Neural cell (in vitro differentiated cells): ENCODE results near the gene LDLRAD3.

Experiments used
- EZH2 ChIP-seq: fragments of 200-600, 300-800 bp; shearing (Covaris generic), sonication (generic); IDR thresholded peaks from 2 replicates; pipeline ENCODE4 v1.6.1; 2014; ENCODE audit warnings: antibody characterized with exemption, low read length, borderline replicate concordance, mild to moderate bottlenecking; ENCODE audit not compliant: insufficient read depth, poor library complexity, severe bottlenecking
- RAD21 ChIP-seq: fragments of 450-650 bp; conservative IDR thresholded peaks from 2 replicates; pipeline ENCODE4 v1.6.1; 2014; ENCODE audit warnings: antibody characterized with exemption, mild to moderate bottlenecking, moderate library complexity
- TF ChIP-seq, protein P1 (sequence below): fragments of 450-650 bp; IDR thresholded peaks from 2 replicates; pipeline ENCODE4 v1.5.1; 2014; ENCODE audit warnings: antibody characterized with exemption, mild to moderate bottlenecking, moderate library complexity; ENCODE audit not compliant: poor library complexity, severe bottlenecking

DNA sequence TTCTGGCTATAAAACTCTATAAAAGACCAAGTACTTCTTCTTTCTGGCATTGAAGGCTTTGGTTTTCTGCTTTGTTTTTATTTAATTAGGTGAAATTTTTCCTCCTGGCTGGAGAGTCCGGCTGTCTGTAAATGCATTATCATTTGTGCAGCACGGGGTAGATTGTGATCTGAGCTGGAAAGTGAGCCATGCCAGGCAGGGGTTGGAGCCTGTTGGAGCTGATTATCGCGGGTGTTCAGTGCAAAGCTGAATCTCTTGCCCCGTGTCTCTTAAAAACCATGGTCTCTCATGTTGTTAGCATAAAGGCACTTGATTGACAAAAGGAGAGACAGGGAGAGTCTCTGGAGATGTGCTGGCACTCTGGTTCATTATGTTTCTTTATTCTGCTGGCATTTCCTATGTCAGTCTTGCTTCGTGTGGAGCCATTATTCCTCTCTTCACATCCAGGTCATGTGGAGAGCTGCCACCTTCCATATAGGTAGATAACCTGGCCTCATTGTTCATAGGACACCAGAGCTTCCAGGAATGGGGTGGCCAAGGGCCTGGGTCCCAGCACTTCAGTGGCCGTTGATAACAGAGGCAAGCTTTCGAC, 75.2 kb downstream of the LDLRAD3 start:
- no peak for TF ChIP-seq RAD21
- TF ChIP-seq, protein P1, sequence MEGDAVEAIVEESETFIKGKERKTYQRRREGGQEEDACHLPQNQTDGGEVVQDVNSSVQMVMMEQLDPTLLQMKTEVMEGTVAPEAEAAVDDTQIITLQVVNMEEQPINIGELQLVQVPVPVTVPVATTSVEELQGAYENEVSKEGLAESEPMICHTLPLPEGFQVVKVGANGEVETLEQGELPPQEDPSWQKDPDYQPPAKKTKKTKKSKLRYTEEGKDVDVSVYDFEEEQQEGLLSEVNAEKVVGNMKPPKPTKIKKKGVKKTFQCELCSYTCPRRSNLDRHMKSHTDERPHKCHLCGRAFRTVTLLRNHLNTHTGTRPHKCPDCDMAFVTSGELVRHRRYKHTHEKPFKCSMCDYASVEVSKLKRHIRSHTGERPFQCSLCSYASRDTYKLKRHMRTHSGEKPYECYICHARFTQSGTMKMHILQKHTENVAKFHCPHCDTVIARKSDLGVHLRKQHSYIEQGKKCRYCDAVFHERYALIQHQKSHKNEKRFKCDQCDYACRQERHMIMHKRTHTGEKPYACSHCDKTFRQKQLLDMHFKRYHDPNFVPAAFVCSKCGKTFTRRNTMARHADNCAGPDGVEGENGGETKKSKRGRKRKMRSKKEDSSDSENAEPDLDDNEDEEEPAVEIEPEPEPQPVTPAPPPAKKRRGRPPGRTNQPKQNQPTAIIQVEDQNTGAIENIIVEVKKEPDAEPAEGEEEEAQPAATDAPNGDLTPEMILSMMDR, result no peak
- TF ChIP-seq EZH2, result no peak
